ENCODE results near the gene GC. TPM values are rescaled to one million over a fixed set of nuclear protein-coding genes. Genes with fewer than 3 reads are reported as not detected.
A peak's percentile ranks its signal among the peaks of the same experiment; 100 is the strongest.
"Not testable (repeated sequence)": the region's sequence is repeated elsewhere in the genome, so short reads cannot be mapped to it uniquely, and the experiment has no call there.

GC gene
- total and polyA plus RNA-seq, 2 donors = 0.38 to 0.66 TPM

GRCh38 chr4:71746379-71746778 lies 37.5 kb downstream of the GC start:
- H3K4me1 ChIP-seq (ENCODE audit: control insufficient read depth in 2 of 2, insufficient read depth in 2 of 2, low read length in 2 of 2) = no peaks in the 10 kb centered on the region
- no peak overlapping the region for H3K27ac ChIP-seq (ENCODE audit: low read depth in 1 of 2, low read length in 1 of 2)
- WGBS = 96% methylated on average over 3 of the region's 3 CpGs
- no peak for DNase-seq (ENCODE audit: low read depth in 6 of 9, low spot score in 9 of 9)
- no peaks in the 10 kb centered on the region for H3K9me3 ChIP-seq (ENCODE audit: control insufficient read depth in 2 of 2, insufficient read depth in 1 of 2, low read length in 1 of 2)
- no peak overlapping the region for H3K4me3 ChIP-seq (ENCODE audit: low read length in 2 of 2)
- no peaks in the 10 kb centered on the region for H3K27me3 ChIP-seq (ENCODE audit: control insufficient read depth in 2 of 2, insufficient read depth in 1 of 2, low read length in 1 of 2)
- H3K36me3 ChIP-seq (ENCODE audit: control insufficient read depth in 2 of 2, insufficient read depth in 2 of 2, low read length in 1 of 2) = no peaks in the 10 kb centered on the region

DNA sequence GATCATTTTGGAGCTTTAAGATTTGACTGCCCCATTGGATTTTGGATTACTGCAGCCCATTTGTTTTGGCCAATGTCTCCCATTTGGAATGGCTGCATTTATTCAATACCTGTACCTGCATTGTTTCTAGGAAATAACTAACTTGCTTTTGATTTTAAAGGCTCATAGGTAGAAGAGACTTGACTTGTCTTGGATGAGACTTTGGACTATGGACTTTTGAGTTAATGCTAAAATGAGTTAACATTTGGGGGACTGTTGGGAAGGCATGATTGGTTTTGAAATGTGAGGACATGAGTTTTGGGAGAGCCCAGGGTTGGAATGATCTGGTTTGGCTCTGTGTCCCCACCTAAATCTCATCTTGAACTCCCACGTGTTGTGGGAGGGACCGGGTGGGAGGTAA lies 45.1 kb downstream of the GC start:
- not testable (repeated sequence) for H3K27me3 ChIP-seq (ENCODE audit: control insufficient read depth in 2 of 2, insufficient read depth in 1 of 2, low read length in 1 of 2); H3K27ac ChIP-seq (ENCODE audit: low read depth in 1 of 2, low read length in 1 of 2); H3K4me3 ChIP-seq (ENCODE audit: low read length in 2 of 2); H3K36me3 ChIP-seq (ENCODE audit: control insufficient read depth in 2 of 2, insufficient read depth in 2 of 2, low read length in 1 of 2); DNase-seq (ENCODE audit: low read depth in 6 of 9, low spot score in 9 of 9); H3K9me3 ChIP-seq (ENCODE audit: control insufficient read depth in 2 of 2, insufficient read depth in 1 of 2, low read length in 1 of 2); H3K4me1 ChIP-seq (ENCODE audit: control insufficient read depth in 2 of 2, insufficient read depth in 2 of 2, low read length in 2 of 2)
- 96% methylated on average over 2 of the region's 2 CpGs for WGBS

GRCh38 chr4:71732706-71733105 lies 51.2 kb downstream of the GC start:
- H3K4me1 ChIP-seq (ENCODE audit: control insufficient read depth in 2 of 2, insufficient read depth in 2 of 2, low read length in 2 of 2) = no peaks in the 10 kb centered on the region
- H3K9me3 ChIP-seq (ENCODE audit: control insufficient read depth in 2 of 2, insufficient read depth in 1 of 2, low read length in 1 of 2) = no peaks in the 10 kb centered on the region
- H3K36me3 ChIP-seq (ENCODE audit: control insufficient read depth in 2 of 2, insufficient read depth in 2 of 2, low read length in 1 of 2) = no peaks in the 10 kb centered on the region
- WGBS = 88% methylated on average over 2 of the region's 2 CpGs
- H3K27ac ChIP-seq (ENCODE audit: low read depth in 1 of 2, low read length in 1 of 2) = no peak overlapping the region
- H3K4me3 ChIP-seq (ENCODE audit: low read length in 2 of 2) = no peak overlapping the region
- DNase-seq (ENCODE audit: low read depth in 6 of 9, low spot score in 9 of 9) = peak in 1 of 9 donors; percentile 4
- no peaks in the 10 kb centered on the region for H3K27me3 ChIP-seq (ENCODE audit: control insufficient read depth in 2 of 2, insufficient read depth in 1 of 2, low read length in 1 of 2)

- no peak overlapping the region for H3K4me3 ChIP-seq (ENCODE audit: low read length in 2 of 2)
- WGBS = 100% methylated on average over 1 of the region's 1 CpG
- no peaks in the 10 kb centered on the region for H3K4me1 ChIP-seq (ENCODE audit: control insufficient read depth in 2 of 2, insufficient read depth in 2 of 2, low read length in 2 of 2)
- no peaks in the 10 kb centered on the region for H3K27me3 ChIP-seq (ENCODE audit: control insufficient read depth in 2 of 2, insufficient read depth in 1 of 2, low read length in 1 of 2)
- H3K27ac ChIP-seq (ENCODE audit: low read depth in 1 of 2, low read length in 1 of 2) = no peak overlapping the region
- DNase-seq (ENCODE audit: low read depth in 6 of 9, low spot score in 9 of 9) = no peak
- H3K36me3 ChIP-seq (ENCODE audit: control insufficient read depth in 2 of 2, insufficient read depth in 2 of 2, low read length in 1 of 2) = no peaks in the 10 kb centered on the region
- no peaks in the 10 kb centered on the region for H3K9me3 ChIP-seq (ENCODE audit: control insufficient read depth in 2 of 2, insufficient read depth in 1 of 2, low read length in 1 of 2)
Observed at GRCh38 chr4:71732066-71732465, 51.8 kb downstream of the GC start.

DNA sequence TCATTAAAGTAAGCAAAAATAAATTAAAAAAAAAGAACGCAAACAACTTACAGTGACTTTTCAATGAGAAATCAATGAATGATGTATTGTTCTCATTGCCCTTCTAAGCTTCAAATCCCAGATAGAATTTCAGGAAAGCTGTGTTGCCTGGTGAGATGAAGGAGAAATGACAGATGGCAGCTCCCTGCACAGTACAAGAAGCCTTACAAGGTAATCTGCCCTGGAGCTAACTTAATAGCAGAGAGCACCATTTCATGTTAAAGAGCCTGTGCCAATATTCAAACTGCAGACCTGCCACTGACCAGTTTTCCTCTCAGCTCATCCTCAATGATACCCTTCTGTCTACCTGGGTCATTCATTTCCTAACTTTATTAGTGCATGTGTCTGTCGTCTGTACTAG lies 54.0 kb downstream of the GC start:
- H3K4me3 ChIP-seq (ENCODE audit: low read length in 2 of 2) = no peak overlapping the region
- no peaks in the 10 kb centered on the region for H3K9me3 ChIP-seq (ENCODE audit: control insufficient read depth in 2 of 2, insufficient read depth in 1 of 2, low read length in 1 of 2)
- no peaks in the 10 kb centered on the region for H3K27me3 ChIP-seq (ENCODE audit: control insufficient read depth in 2 of 2, insufficient read depth in 1 of 2, low read length in 1 of 2)
- no peak for DNase-seq (ENCODE audit: low read depth in 6 of 9, low spot score in 9 of 9)
- H3K36me3 ChIP-seq (ENCODE audit: control insufficient read depth in 2 of 2, insufficient read depth in 2 of 2, low read length in 1 of 2) = no peaks in the 10 kb centered on the region
- no peak overlapping the region for H3K27ac ChIP-seq (ENCODE audit: low read depth in 1 of 2, low read length in 1 of 2)
- 97% methylated on average over 2 of the region's 2 CpGs for WGBS
- H3K4me1 ChIP-seq (ENCODE audit: control insufficient read depth in 2 of 2, insufficient read depth in 2 of 2, low read length in 2 of 2) = no peaks in the 10 kb centered on the region

GRCh38 chr4:71713611-71714203 lies 70.2 kb downstream of the GC start:
- DNase-seq (ENCODE audit: low read depth in 6 of 9, low spot score in 9 of 9) = peak in 7 of 9 donors; percentile 2 to 51 (median 8)
- Histone ChIP-seq H3K9me3 (ENCODE audit: control insufficient read depth in 2 of 2, insufficient read depth in 1 of 2, low read length in 1 of 2) (no peaks in the 10 kb centered on the region), H3K27ac (ENCODE audit: low read depth in 1 of 2, low read length in 1 of 2) (no peak overlapping the region), H3K4me1 (ENCODE audit: control insufficient read depth in 2 of 2, insufficient read depth in 2 of 2, low read length in 2 of 2) (no peaks in the 10 kb centered on the region), H3K4me3 (ENCODE audit: low read length in 2 of 2) (no peak overlapping the region), H3K36me3 (ENCODE audit: control insufficient read depth in 2 of 2, insufficient read depth in 2 of 2, low read length in 1 of 2) (no peaks in the 10 kb centered on the region), H3K27me3 (ENCODE audit: control insufficient read depth in 2 of 2, insufficient read depth in 1 of 2, low read length in 1 of 2) (no peaks in the 10 kb centered on the region)
- WGBS = 85% methylated on average over 1 of the region's 1 CpG

DNA sequence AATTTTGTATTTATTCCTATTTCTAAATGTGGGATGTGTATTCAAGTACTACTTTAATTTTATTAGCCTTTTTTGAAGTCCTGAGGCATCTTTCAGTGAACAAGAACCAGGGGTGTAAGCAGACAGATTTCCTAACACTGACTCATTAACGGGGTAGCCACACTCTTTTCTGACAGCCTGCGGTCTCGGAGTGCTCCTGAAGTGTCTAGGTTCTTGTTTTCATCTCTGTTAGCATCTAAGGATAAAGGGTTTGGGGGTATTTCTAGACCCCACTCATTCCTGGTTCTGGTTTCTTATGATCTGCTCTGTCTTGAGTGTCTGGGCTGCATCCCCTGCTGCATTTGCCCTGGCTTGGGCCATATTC lies 71.9 kb downstream of the GC start:
- Histone ChIP-seq H3K27me3 (ENCODE audit: control insufficient read depth in 2 of 2, insufficient read depth in 1 of 2, low read length in 1 of 2) (no peaks in the 10 kb centered on the region), H3K27ac (ENCODE audit: low read depth in 1 of 2, low read length in 1 of 2) (no peak overlapping the region), H3K4me1 (ENCODE audit: control insufficient read depth in 2 of 2, insufficient read depth in 2 of 2, low read length in 2 of 2) (no peaks in the 10 kb centered on the region), H3K4me3 (ENCODE audit: low read length in 2 of 2) (no peak overlapping the region), H3K36me3 (ENCODE audit: control insufficient read depth in 2 of 2, insufficient read depth in 2 of 2, low read length in 1 of 2) (no peaks in the 10 kb centered on the region), H3K9me3 (ENCODE audit: control insufficient read depth in 2 of 2, insufficient read depth in 1 of 2, low read length in 1 of 2) (no peaks in the 10 kb centered on the region)
- WGBS = 95% methylated on average over 3 of the region's 3 CpGs
- no peak for DNase-seq (ENCODE audit: low read depth in 6 of 9, low spot score in 9 of 9)

DNA sequence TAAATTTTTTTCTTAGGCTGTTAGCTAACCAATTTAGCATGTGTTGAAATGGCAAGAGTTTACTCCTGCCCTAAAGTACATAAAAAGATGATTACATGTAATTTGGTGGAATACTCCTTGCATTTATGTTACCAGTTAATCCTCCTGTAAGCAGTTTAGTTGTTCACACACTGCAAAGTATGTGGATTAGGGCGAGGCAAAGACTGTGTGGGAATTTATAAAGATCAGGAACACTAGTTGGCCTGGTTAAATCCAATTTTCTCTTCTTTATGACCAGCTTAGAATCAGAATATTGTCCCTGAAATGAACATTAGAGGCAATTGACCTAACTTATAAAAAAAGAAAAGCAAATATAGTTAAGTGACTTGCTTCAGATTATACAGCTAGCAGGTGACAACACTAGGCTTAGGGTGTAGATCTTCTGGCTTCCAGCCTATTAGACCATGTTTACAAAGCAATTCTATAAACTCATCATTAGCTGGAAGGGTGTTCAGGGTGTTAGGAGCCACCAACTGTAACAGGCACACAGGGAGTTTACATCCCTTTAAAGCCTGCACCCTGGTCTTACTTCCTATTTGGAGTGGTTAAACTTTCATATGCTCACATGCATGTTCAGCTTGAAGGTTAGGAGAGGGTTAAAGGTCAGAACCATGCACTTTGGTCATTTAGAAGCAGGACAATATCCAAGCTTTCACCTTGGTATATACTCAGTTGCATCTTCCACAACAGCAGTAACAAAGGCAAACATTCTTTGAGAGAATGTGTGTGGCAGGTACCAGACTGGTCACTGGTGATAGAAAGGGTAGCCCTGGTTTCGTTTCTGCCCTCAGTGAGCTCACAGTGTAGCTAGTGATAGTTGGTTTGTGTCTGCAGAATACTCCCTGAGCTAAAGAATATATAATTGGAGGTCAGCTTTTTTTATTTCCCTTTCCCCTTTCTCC lies 72.6 kb downstream of the GC start:
- Histone ChIP-seq H3K36me3 (ENCODE audit: control insufficient read depth in 2 of 2, insufficient read depth in 2 of 2, low read length in 1 of 2) (no peaks in the 10 kb centered on the region), H3K27me3 (ENCODE audit: control insufficient read depth in 2 of 2, insufficient read depth in 1 of 2, low read length in 1 of 2) (no peaks in the 10 kb centered on the region), H3K4me1 (ENCODE audit: control insufficient read depth in 2 of 2, insufficient read depth in 2 of 2, low read length in 2 of 2) (no peaks in the 10 kb centered on the region), H3K27ac (ENCODE audit: low read depth in 1 of 2, low read length in 1 of 2) (no peak overlapping the region), H3K4me3 (ENCODE audit: low read length in 2 of 2) (no peak overlapping the region), H3K9me3 (ENCODE audit: control insufficient read depth in 2 of 2, insufficient read depth in 1 of 2, low read length in 1 of 2) (no peaks in the 10 kb centered on the region)
- WGBS = 87% methylated on average over 2 of the region's 2 CpGs
- no peak for DNase-seq (ENCODE audit: low read depth in 6 of 9, low spot score in 9 of 9)

DNA sequence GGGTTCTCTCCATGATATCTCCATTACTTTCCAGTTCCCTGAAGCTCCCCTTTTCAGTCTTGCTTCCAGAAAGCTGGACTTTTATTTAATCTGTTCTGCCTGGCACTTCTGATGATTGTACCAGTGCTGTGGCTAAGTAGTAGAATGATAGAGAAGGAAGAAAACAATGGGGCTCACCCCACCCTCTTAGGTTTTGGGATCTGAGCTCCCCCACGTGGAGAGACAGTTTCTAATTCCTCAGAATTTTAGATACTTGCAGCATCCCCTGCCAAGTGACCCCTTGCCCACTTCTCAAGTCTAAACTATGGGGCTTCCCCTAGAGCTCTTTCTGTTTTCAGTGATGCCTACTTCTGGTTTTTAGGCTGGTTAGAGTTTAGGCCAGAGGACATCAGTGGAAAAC lies 73.9 kb downstream of the GC start:
- peak in 1 of 9 donors; percentile 1 for DNase-seq (ENCODE audit: low read depth in 6 of 9, low spot score in 9 of 9)
- Histone ChIP-seq H3K36me3 (ENCODE audit: control insufficient read depth in 2 of 2, insufficient read depth in 2 of 2, low read length in 1 of 2) (no peaks in the 10 kb centered on the region), H3K27ac (ENCODE audit: low read depth in 1 of 2, low read length in 1 of 2) (no peak overlapping the region), H3K27me3 (ENCODE audit: control insufficient read depth in 2 of 2, insufficient read depth in 1 of 2, low read length in 1 of 2) (no peaks in the 10 kb centered on the region), H3K4me1 (ENCODE audit: control insufficient read depth in 2 of 2, insufficient read depth in 2 of 2, low read length in 2 of 2) (no peaks in the 10 kb centered on the region), H3K4me3 (ENCODE audit: low read length in 2 of 2) (no peak overlapping the region), H3K9me3 (ENCODE audit: control insufficient read depth in 2 of 2, insufficient read depth in 1 of 2, low read length in 1 of 2) (no peaks in the 10 kb centered on the region)
- 57% methylated on average over 1 of the region's 1 CpG for WGBS
